Hepatocyte (in vitro differentiated cells): ENCODE measurements around the gene UVSSA. TPM values are rescaled to one million over a fixed set of nuclear protein-coding genes. Genes with fewer than 3 reads are reported as not detected.

Experiments used
- DNase-seq: peaks from one replicate; pipeline ENCODE4 v3.0.0-alpha.2; 2016; ENCODE audit warnings: low spot score
- H2AFZ ChIP-seq: fragments of 200-600 bp; sonication (generic); 2 replicates; pipeline ENCODE4 v1.6.0; 2016; ENCODE audit warnings: antibody characterized with exemption, mild to moderate bottlenecking
- H3K27ac ChIP-seq: fragments of 200-600 bp; sonication (generic); 2 replicates; pipeline ENCODE4 v1.5.1; 2016; ENCODE audit warnings: mild to moderate bottlenecking
- H3K27me3 ChIP-seq: fragments of 200-600 bp; sonication (generic); 2 replicates; pipeline ENCODE4 v1.6.1; 2016
- H3K36me3 ChIP-seq: fragments of 200-600 bp; sonication (generic); replicated peaks from 2 replicates; pipeline ENCODE4 v1.5.1; 2016; ENCODE audit warnings: low read depth; ENCODE audit not compliant: insufficient read depth
- H3K4me1 ChIP-seq: fragments of 200-600 bp; sonication (generic); 2 replicates; pipeline ENCODE4 v1.5.1; 2016; ENCODE audit warnings: mild to moderate bottlenecking, moderate library complexity; ENCODE audit not compliant: insufficient read depth
- H3K4me2 ChIP-seq: fragments of 200-600 bp; sonication (generic); 2 replicates; pipeline ENCODE4 v1.6.0; 2016
- H3K4me3 ChIP-seq: fragments of 200-600 bp; sonication (generic); 2 replicates; pipeline ENCODE4 v1.5.1; 2016; ENCODE audit warnings: mild to moderate bottlenecking
- H3K79me2 ChIP-seq: fragments of 200-600 bp; sonication (generic); 2 replicates; pipeline ENCODE4 v1.6.0; 2017; ENCODE audit warnings: mild to moderate bottlenecking
- H3K9me2 ChIP-seq: fragments of 200-600 bp; sonication (generic); replicated peaks from 2 replicates; pipeline ENCODE4 v1.6.0; 2017; ENCODE audit warnings: mild to moderate bottlenecking; ENCODE audit not compliant: insufficient read depth
- H3K9me3 ChIP-seq: fragments of 200-600 bp; sonication (generic); 2 replicates; pipeline ENCODE4 v1.5.1; 2016; ENCODE audit warnings: low read depth, mild to moderate bottlenecking
- H4K20me1 ChIP-seq: fragments of 200-600 bp; sonication (generic); 2 replicates; pipeline ENCODE4 v1.6.0; 2016; ENCODE audit warnings: mild to moderate bottlenecking; ENCODE audit not compliant: insufficient read depth, poor library complexity, severe bottlenecking
- EZH2 ChIP-seq: fragments of 200-600 bp; sonication (generic); IDR thresholded peaks from 2 replicates; pipeline ENCODE4 v1.6.1; 2016; ENCODE audit warnings: antibody characterized with exemption, mild to moderate bottlenecking, borderline replicate concordance
- EZH2phosphoT487 ChIP-seq: fragments of 200-600 bp; sonication (generic); IDR thresholded peaks from one replicate; pipeline ENCODE4 v1.6.1; 2018; ENCODE audit warnings: antibody characterized with exemption, mild to moderate bottlenecking, low read depth, moderate library complexity; ENCODE audit not compliant: unreplicated experiment, severe bottlenecking
- WGBS: methylation state at CpG from one replicate; pipeline ENCODE4 v1.1.6; 2016; ENCODE audit warnings: low lambda C conversion rate; ENCODE audit errors: missing lambda C conversion rate; 5-methylcytosine and 5-hydroxymethylcytosine counted together
- polyA plus RNA-seq: library from polyadenylated mRNA; unstranded; fragments of >200 nt; fragmentation: Nextera tagmentation; extraction: Ambion mirVana; gene quantifications from 2 replicates; pipeline ENCODE4 v1.2.1, GENCODE V29; 2016
- total RNA-seq: library from RNA; depleted of rRNA; stranded (reverse); fragments of >200 nt; gene quantifications from 2 replicates; pipeline ENCODE4 v1.2.3, GENCODE V29; 2014
- TF ChIP-seq, protein P1 (sequence below): fragments of 200-600 bp; sonication (generic); IDR thresholded peaks from 2 replicates; pipeline ENCODE4 v1.5.1; 2016; ENCODE audit warnings: antibody characterized with exemption, mild to moderate bottlenecking; ENCODE audit not compliant: poor library complexity

Gene UVSSA
- total and polyA plus RNA-seq, 2 experiments from 2014 or later, result 10.6 to 11.0 TPM

DNA sequence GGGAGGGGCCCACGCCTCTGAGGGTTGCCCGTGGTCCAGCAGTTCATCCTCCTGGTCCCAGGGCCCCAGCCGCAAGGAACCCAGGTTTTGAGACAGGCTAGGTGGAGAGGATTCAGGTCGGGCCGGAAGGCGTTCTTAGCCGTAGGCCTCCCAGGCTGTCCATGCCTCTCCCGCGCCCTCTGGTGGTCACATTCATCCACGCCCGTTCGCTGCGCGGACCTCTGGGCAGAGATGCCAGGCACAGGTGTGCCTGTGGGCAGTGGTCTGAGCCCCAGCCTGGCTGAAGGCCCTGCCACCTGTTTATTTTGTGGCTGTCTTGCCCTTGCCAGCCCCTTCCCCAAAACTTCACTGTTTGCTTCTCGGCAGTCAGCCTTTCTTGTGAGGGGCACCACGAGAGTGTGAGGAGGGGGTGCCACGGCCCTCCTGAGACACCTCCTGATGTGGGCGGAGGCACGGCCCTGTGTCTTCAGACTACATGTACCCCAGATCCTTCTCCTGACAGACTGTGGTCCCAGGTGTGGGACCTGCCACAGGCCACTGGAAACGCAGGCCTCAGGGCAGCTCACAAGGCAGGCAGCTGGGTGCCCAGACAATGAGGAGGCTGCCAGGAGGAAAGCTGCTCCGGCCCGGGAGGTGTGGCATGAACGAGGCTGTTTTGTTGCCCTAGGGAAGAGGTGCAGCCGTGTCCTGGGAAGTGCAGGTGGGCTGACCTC, 5.0 kb downstream of the UVSSA start:
- TF ChIP-seq EZH2 (no peak), EZH2phosphoT487 (no peak)
- TF ChIP-seq, protein P1, sequence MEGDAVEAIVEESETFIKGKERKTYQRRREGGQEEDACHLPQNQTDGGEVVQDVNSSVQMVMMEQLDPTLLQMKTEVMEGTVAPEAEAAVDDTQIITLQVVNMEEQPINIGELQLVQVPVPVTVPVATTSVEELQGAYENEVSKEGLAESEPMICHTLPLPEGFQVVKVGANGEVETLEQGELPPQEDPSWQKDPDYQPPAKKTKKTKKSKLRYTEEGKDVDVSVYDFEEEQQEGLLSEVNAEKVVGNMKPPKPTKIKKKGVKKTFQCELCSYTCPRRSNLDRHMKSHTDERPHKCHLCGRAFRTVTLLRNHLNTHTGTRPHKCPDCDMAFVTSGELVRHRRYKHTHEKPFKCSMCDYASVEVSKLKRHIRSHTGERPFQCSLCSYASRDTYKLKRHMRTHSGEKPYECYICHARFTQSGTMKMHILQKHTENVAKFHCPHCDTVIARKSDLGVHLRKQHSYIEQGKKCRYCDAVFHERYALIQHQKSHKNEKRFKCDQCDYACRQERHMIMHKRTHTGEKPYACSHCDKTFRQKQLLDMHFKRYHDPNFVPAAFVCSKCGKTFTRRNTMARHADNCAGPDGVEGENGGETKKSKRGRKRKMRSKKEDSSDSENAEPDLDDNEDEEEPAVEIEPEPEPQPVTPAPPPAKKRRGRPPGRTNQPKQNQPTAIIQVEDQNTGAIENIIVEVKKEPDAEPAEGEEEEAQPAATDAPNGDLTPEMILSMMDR, result peak; percentile 87
- H3K4me2 ChIP-seq, result no peak overlapping the region
- H4K20me1 ChIP-seq, result no peaks in the 10 kb centered on the region
- no peak overlapping the region for H2AFZ ChIP-seq
- H3K79me2 ChIP-seq, result peaks cover 35% of the 10 kb centered on the region
- peak; percentile 91 for DNase-seq
- H3K9me2 ChIP-seq, result no peaks in the 10 kb centered on the region
- no peak overlapping the region for H3K27ac ChIP-seq
- H3K36me3 ChIP-seq, result no peaks in the 10 kb centered on the region
- no peaks in the 10 kb centered on the region for H3K9me3 ChIP-seq
- WGBS, result 47% methylated on average over 22 of the region's 24 CpGs
- peaks cover 12% of the 10 kb centered on the region for H3K4me1 ChIP-seq
- no peak overlapping the region for H3K4me3 ChIP-seq
- no peaks in the 10 kb centered on the region for H3K27me3 ChIP-seq

DNA sequence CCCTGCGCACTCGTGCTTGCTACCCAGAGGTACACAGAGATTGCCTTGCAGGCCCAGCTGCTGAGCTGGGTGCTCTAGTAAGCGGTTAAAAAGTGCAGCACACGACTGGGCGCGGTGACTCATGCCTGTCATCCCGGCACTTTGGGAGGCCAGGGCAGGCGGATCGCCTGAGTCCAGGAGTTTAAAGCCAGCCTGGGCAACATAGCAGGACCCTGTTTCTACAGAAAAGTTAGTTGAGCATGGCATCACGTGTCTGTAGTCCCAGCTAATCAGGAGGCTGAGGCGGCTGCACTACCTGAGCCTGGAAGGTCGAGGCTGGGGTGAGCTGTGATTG, 5.5 kb downstream of the UVSSA start:
- TF ChIP-seq, protein P1, result no peak
- TF ChIP-seq EZH2phosphoT487 (no peak), EZH2 (no peak)
- H3K27ac ChIP-seq, result no peak overlapping the region
- peaks cover 35% of the 10 kb centered on the region for H3K79me2 ChIP-seq
- peaks cover 12% of the 10 kb centered on the region for H3K4me1 ChIP-seq
- DNase-seq, result no peak
- H3K4me2 ChIP-seq, result no peak overlapping the region
- H4K20me1 ChIP-seq, result no peaks in the 10 kb centered on the region
- no peak overlapping the region for H3K4me3 ChIP-seq
- H3K27me3 ChIP-seq, result no peaks in the 10 kb centered on the region
- no peaks in the 10 kb centered on the region for H3K9me2 ChIP-seq
- 93% methylated on average over 12 of the region's 12 CpGs for WGBS
- no peaks in the 10 kb centered on the region for H3K36me3 ChIP-seq
- no peak overlapping the region for H2AFZ ChIP-seq
- no peaks in the 10 kb centered on the region for H3K9me3 ChIP-seq

- 95% methylated on average over 30 of the region's 30 CpGs for WGBS
- no peak overlapping the region for H3K4me2 ChIP-seq
- no peak overlapping the region for H3K4me3 ChIP-seq
- H4K20me1 ChIP-seq, result no peaks in the 10 kb centered on the region
- peaks cover 5% of the 10 kb centered on the region for H3K4me1 ChIP-seq
- DNase-seq, result no peak
- no peaks in the 10 kb centered on the region for H3K27me3 ChIP-seq
- no peak overlapping the region for H2AFZ ChIP-seq
- no peaks in the 10 kb centered on the region for H3K9me2 ChIP-seq
- no peaks in the 10 kb centered on the region for H3K36me3 ChIP-seq
- H3K9me3 ChIP-seq, result no peaks in the 10 kb centered on the region
- peaks cover 28% of the 10 kb centered on the region for H3K79me2 ChIP-seq
- no peak overlapping the region for H3K27ac ChIP-seq
- TF ChIP-seq, protein P1, result no peak
- TF ChIP-seq EZH2phosphoT487 (no peak), EZH2 (no peak)
Measured at GRCh38 chr4:1353186-1354055, 6.4 kb downstream of the UVSSA start.
